CD4-positive, alpha-beta memory T cell (primary cell): ENCODE results near the gene UGT1A8. TPM values are rescaled to one million over a fixed set of nuclear protein-coding genes. Genes with fewer than 3 reads are reported as not detected.

Experiments
- CTCF ChIA-PET: fragments of 350-600 bp; sonication (Branson Sonifier 250); formaldehyde crosslinking; loops from one replicate; lab custom pipeline; 2021; ENCODE audit warnings: inconsistent platforms; ENCODE audit not compliant: partially characterized antibody; lab: Charles Lee
- POLR2A ChIA-PET: fragments of 350-600 bp; sonication (Branson Sonifier 250); formaldehyde crosslinking; loops from one replicate; lab custom pipeline; 2021; ENCODE audit not compliant: partially characterized antibody; lab: Charles Lee
- DNase-seq, 5 donors: peaks; one replicate each; pipeline versions ENCODE4 v3.0.0 to v3.0.0-alpha.2; 2020 to 2022; ENCODE audit warnings: mixed read lengths in 1 of 5
- H3K27ac ChIP-seq: one replicate; pipeline ENCODE4 v1.7.0; 2013; ENCODE audit warnings: low read depth, low read length
- H3K27me3 ChIP-seq: 2 replicates; pipeline ENCODE4 v1.7.0; 2013; ENCODE audit warnings: mild to moderate bottlenecking, low read length, moderate library complexity; ENCODE audit not compliant: insufficient read depth
- H3K36me3 ChIP-seq: 2 replicates; pipeline ENCODE4 v1.7.0; 2013; ENCODE audit warnings: mild to moderate bottlenecking, low read length, moderate library complexity; ENCODE audit not compliant: insufficient read depth
- H3K4me1 ChIP-seq: 2 replicates; pipeline ENCODE4 v1.7.0; 2013; ENCODE audit warnings: mild to moderate bottlenecking, low read length, moderate library complexity; ENCODE audit not compliant: insufficient read depth
- H3K4me3 ChIP-seq, 2 donors: one replicate each; pipeline ENCODE4 v1.7.0; 2013; ENCODE audit warnings: low read length in 2 of 2, mild to moderate bottlenecking in 1 of 2
- H3K9me3 ChIP-seq, 2 donors: one replicate each; pipeline ENCODE4 v1.7.0; 2013; ENCODE audit warnings: low read length in 2 of 2, control low read depth in 1 of 2; ENCODE audit not compliant: control insufficient read depth in 1 of 2
- H3K27ac Mint-ChIP-seq, 7 donors: one replicate each; pipeline ENCODE4 v1.8.0; 2020 to 2021; ENCODE audit warnings: mixed read lengths in 7 of 7, mild to moderate bottlenecking in 6 of 7, inconsistent platforms in 3 of 7, moderate library complexity in 3 of 7
- H3K27me3 Mint-ChIP-seq, 2 donors: one replicate each; pipeline ENCODE4 v1.8.0; 2020 to 2021; ENCODE audit warnings: mixed read lengths in 2 of 2
- H3K36me3 Mint-ChIP-seq, 2 donors: one replicate each; pipeline ENCODE4 v1.8.0; 2020 to 2021; ENCODE audit warnings: mixed read lengths in 2 of 2, inconsistent platforms in 1 of 2, mild to moderate bottlenecking in 1 of 2
- H3K4me1 Mint-ChIP-seq, 4 donors: one replicate each; pipeline ENCODE4 v1.8.0; 2020 to 2021; ENCODE audit warnings: mixed read lengths in 4 of 4, mild to moderate bottlenecking in 1 of 4
- H3K4me3 Mint-ChIP-seq, 8 donors: one replicate each; pipeline ENCODE4 v1.8.0; 2020 to 2021; ENCODE audit warnings: mixed read lengths in 8 of 8, mild to moderate bottlenecking in 7 of 8, moderate library complexity in 6 of 8, inconsistent platforms in 3 of 8
- H3K9me3 Mint-ChIP-seq, 8 donors: one replicate each; pipeline ENCODE4 v1.8.0; 2020 to 2021; ENCODE audit warnings: mixed read lengths in 8 of 8, mild to moderate bottlenecking in 5 of 8, inconsistent platforms in 3 of 8, moderate library complexity in 1 of 8
- intact Hi-C: fragments of 100-400 bp; cut with micrococcal nuclease; formaldehyde crosslinking; loops from one replicate; pipeline ENCODE4 v1.15.1; 2023
- polyA plus RNA-seq, 2 donors: library from polyadenylated mRNA; unstranded; fragments of 300-500 nt; fragmentation: Illumina TruSeq; gene quantifications; one replicate each; pipeline ENCODE4 v1.2.3, GENCODE V29; 2021
- total RNA-seq, 2 experiments: library from RNA; stranded (reverse); gene quantifications; one replicate each; pipeline ENCODE4 v1.2.3, GENCODE V29; 2021

UGT1A8 gene
- total and polyA plus RNA-seq, 4 experiments from 2014 or later, result not detected

GRCh38 chr2:233772583-233772982, 155.2 kb downstream of the UGT1A8 start:
- Mint-ChIP-seq H3K4me3 (no peak overlapping the region), H3K4me1 (no peaks in the 10 kb centered on the region), H3K9me3 (peaks cover 0 to 21% (median 10%) of the 10 kb centered on the region in 8 donors), H3K27me3 (peaks cover 10 to 21% of the 10 kb centered on the region in 2 donors), H3K36me3 (peaks cover 0 to 3% of the 10 kb centered on the region in 2 donors), H3K27ac (no peak overlapping the region)
- H3K4me3 ChIP-seq, result no peak overlapping the region
- H3K36me3 ChIP-seq, result no peaks in the 10 kb centered on the region
- no peaks in the 10 kb centered on the region for H3K27me3 ChIP-seq
- POLR2A ChIA-PET, result no interaction called here
- intact Hi-C loops, result no loop called here
- H3K4me1 ChIP-seq, result no peaks in the 10 kb centered on the region
- H3K9me3 ChIP-seq, result no peaks in the 10 kb centered on the region
- no peak overlapping the region for H3K27ac ChIP-seq
- CTCF ChIA-PET, result no interaction called here
- DNase-seq, result no peak

GRCh38 chr2:233773854-233774253, 156.4 kb downstream of the UGT1A8 start:
- Histone ChIP-seq H3K4me1 (no peaks in the 10 kb centered on the region), H3K36me3 (no peaks in the 10 kb centered on the region), H3K4me3 (no peak overlapping the region), H3K27ac (no peak overlapping the region), H3K27me3 (no peaks in the 10 kb centered on the region), H3K9me3 (no peaks in the 10 kb centered on the region)
- Mint-ChIP-seq H3K27me3 (peaks cover 6 to 26% of the 10 kb centered on the region in 2 donors), H3K9me3 (peaks cover 0 to 25% (median 10%) of the 10 kb centered on the region in 8 donors), H3K36me3 (peaks cover 0 to 7% of the 10 kb centered on the region in 2 donors), H3K27ac (no peak overlapping the region), H3K4me3 (no peak overlapping the region), H3K4me1 (no peaks in the 10 kb centered on the region)
- CTCF ChIA-PET, result no interaction called here
- DNase-seq, result no peak
- POLR2A ChIA-PET, result no interaction called here
- intact Hi-C loops, result no loop called here

GRCh38 chr2:233775414-233775813, 158.0 kb downstream of the UGT1A8 start:
- no peak overlapping the region for H3K4me3 Mint-ChIP-seq
- CTCF ChIA-PET, result no interaction called here
- peaks cover 9 to 27% of the 10 kb centered on the region in 2 donors for H3K27me3 Mint-ChIP-seq

GRCh38 chr2:233778030-233778429, 160.6 kb downstream of the UGT1A8 start, which contains the start of gene MROH2A:
Gene MROH2A, plus strand, starts transcription at chr2:233778330. Its CDS starts 1,029 bp downstream, at chr2:233779359.
- H3K27ac ChIP-seq, result no peak within 1 kb of the TSS
- Mint-ChIP-seq H3K4me3 (no peak within 1 kb of the TSS), H3K9me3 (peaks cover 3 to 31% (median 10%) of the 10 kb centered on the region in 8 donors), H3K27ac (no peak within 1 kb of the TSS), H3K27me3 (peaks cover 13 to 24% of the 10 kb centered on the region in 2 donors), H3K36me3 (peaks cover 0 to 7% of the 10 kb centered on the region in 2 donors), H3K4me1 (peaks cover 0 to 2% (median 0%) of the 10 kb centered on the region in 4 donors)
- ChIA-PET POLR2A (no interaction called here), CTCF (no interaction called here)
- no peaks in the 10 kb centered on the region for H3K36me3 ChIP-seq
- no peaks in the 10 kb centered on the region for H3K27me3 ChIP-seq
- no peak within 1 kb of the TSS for H3K4me3 ChIP-seq
- intact Hi-C loops, result no loop called here
- no peaks in the 10 kb centered on the region for H3K4me1 ChIP-seq
- H3K9me3 ChIP-seq, result no peaks in the 10 kb centered on the region
- no peak for DNase-seq

More at GRCh38 chr2:233775414-233775813, 158.0 kb downstream of the UGT1A8 start:
- H3K9me3 ChIP-seq, result no peaks in the 10 kb centered on the region
- no peak overlapping the region for H3K27ac Mint-ChIP-seq
- POLR2A ChIA-PET, result no interaction called here
- peaks cover 0 to 25% (median 10%) of the 10 kb centered on the region in 8 donors for H3K9me3 Mint-ChIP-seq
- no peaks in the 10 kb centered on the region for H3K27me3 ChIP-seq
- no peak overlapping the region for H3K27ac ChIP-seq
- no peak overlapping the region for H3K4me3 ChIP-seq
- no peaks in the 10 kb centered on the region for H3K4me1 ChIP-seq
- intact Hi-C loops, result no loop called here
- peaks cover 0 to 7% of the 10 kb centered on the region in 2 donors for H3K36me3 Mint-ChIP-seq
- no peaks in the 10 kb centered on the region for H3K36me3 ChIP-seq
- no peaks in the 10 kb centered on the region for H3K4me1 Mint-ChIP-seq
- no peak for DNase-seq

- H3K9me3 Mint-ChIP-seq, result peaks cover 3 to 31% (median 10%) of the 10 kb centered on the region in 8 donors
- H3K36me3 Mint-ChIP-seq, result peaks cover 0 to 7% of the 10 kb centered on the region in 2 donors
- intact Hi-C loops, result no loop called here
- H3K4me1 Mint-ChIP-seq, result peaks cover 0 to 2% (median 0%) of the 10 kb centered on the region in 4 donors
- DNase-seq, result no peak
- H3K27ac Mint-ChIP-seq, result no peak overlapping the region
- H3K27me3 ChIP-seq, result no peaks in the 10 kb centered on the region
- no peaks in the 10 kb centered on the region for H3K9me3 ChIP-seq
- no peak overlapping the region for H3K4me3 ChIP-seq
- H3K36me3 ChIP-seq, result no peaks in the 10 kb centered on the region
- no peak overlapping the region for H3K27ac ChIP-seq
- ChIA-PET POLR2A (no interaction called here), CTCF (no interaction called here)
- H3K4me1 ChIP-seq, result no peaks in the 10 kb centered on the region
- peaks cover 17 to 24% of the 10 kb centered on the region in 2 donors for H3K27me3 Mint-ChIP-seq
- H3K4me3 Mint-ChIP-seq, result no peak overlapping the region
Measured at GRCh38 chr2:233779722-233780121, 162.3 kb downstream of the UGT1A8 start.

DNA sequence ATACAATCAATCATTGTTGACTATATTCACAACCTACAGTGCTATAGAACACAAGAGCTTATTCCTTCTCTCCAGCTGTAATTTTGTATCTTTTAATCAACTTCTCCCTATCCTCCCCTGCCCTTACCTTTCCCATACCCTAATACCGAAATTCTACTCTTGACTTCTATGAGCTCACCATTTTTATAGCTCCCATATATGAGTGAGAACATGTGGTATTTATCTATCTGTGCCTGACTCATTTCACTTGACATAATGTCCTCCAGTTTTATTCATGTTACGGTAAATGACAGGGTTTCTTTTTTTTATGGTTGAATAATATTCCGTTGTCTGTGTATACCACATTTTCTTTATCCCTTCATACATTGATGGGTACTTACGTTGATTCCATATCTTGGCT, 163.3 kb downstream of the UGT1A8 start:
- DNase-seq, result no peak
- Histone ChIP-seq H3K4me1 (no peaks in the 10 kb centered on the region), H3K27me3 (no peaks in the 10 kb centered on the region), H3K27ac (no peak overlapping the region), H3K36me3 (no peaks in the 10 kb centered on the region), H3K9me3 (no peaks in the 10 kb centered on the region), H3K4me3 (no peak overlapping the region)
- Mint-ChIP-seq H3K4me1 (peaks cover 0 to 2% (median 0%) of the 10 kb centered on the region in 4 donors), H3K4me3 (no peak overlapping the region), H3K9me3 (peaks cover 2 to 25% (median 10%) of the 10 kb centered on the region in 8 donors), H3K36me3 (peaks cover 0 to 6% of the 10 kb centered on the region in 2 donors), H3K27ac (no peak overlapping the region), H3K27me3 (peaks cover 19 to 21% of the 10 kb centered on the region in 2 donors)
- CTCF ChIA-PET, result no interaction called here
- POLR2A ChIA-PET, result no interaction called here
- intact Hi-C loops, result no loop called here

DNA sequence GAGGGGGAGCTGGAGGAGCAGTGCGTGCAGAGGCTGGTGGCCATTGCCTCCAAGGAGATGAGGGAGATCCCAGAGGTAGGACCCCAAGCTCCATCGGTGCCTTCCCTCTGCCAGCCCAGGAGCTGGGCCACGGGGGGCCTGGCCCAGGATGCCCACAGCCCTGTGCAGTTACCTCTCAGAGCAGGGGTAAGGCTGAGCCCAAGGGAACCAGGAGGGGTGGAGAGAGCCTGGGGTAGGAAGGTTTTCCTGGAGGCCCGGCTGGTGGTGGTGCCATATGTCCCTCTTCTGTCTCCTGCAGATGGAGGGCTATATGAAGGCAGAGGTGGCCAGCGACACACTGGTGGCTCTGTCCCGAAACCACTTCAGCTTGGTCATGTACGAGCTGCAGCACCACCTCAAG, 172.1 kb downstream of the UGT1A8 start:
- no peak for DNase-seq
- Histone ChIP-seq H3K4me1 (no peaks in the 10 kb centered on the region), H3K9me3 (no peaks in the 10 kb centered on the region), H3K4me3 (no peak overlapping the region), H3K27ac (no peak overlapping the region), H3K27me3 (no peaks in the 10 kb centered on the region), H3K36me3 (no peaks in the 10 kb centered on the region)
- intact Hi-C loops, result no loop called here
- H3K4me3 Mint-ChIP-seq, result no peak overlapping the region
- no peak overlapping the region for H3K27ac Mint-ChIP-seq
- peaks cover 0 to 4% (median under 1%) of the 10 kb centered on the region in 4 donors for H3K4me1 Mint-ChIP-seq
- H3K9me3 Mint-ChIP-seq, result peaks cover 0 to 9% (median 2%) of the 10 kb centered on the region in 8 donors
- ChIA-PET POLR2A (no interaction called here), CTCF (no interaction called here)
- H3K27me3 Mint-ChIP-seq, result peaks cover 6 to 11% of the 10 kb centered on the region in 2 donors
- H3K36me3 Mint-ChIP-seq, result no peaks in the 10 kb centered on the region
